Measurements from ENCODE around the gene RTKN2. TPM values are rescaled to one million over a fixed set of nuclear protein-coding genes. Genes with fewer than 3 reads are reported as not detected.
"Not testable (repeated sequence)": the region's sequence is repeated elsewhere in the genome, so short reads cannot be mapped to it uniquely, and the experiment has no call there.

Gene RTKN2
- total and polyA plus RNA-seq, 10 donors: 0.26 to 5.7 (median 1.6) TPM

DNA sequence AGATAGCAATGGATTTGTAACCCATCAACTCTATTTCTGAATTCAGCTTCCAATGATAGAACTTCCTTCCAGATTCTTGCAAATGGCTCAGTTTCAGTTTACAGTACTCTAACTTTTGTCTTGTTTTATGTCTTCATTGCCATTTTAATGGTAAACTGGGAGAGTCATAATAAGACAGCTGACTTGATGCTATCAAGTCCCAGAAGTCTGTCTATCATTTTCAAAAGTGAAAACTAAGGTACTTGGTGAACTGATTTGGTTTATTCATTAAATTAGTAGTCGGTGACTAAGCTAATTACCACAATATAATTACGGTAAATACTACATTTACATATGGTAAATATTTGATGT lies 25.0 kb downstream of the RTKN2 start:
- Histone ChIP-seq H3K27ac (peak overlapping the region; percentile 6 to 87 (median 80)), H3K9me3 (no peaks in the 10 kb centered on the region), H3K27me3 (replicated peaks in 1 of 7) (no peaks in the 10 kb centered on the region), H3K4me1 (peaks cover 0 to 66% (median 35%) of the 10 kb centered on the region in 6 donors), H3K36me3 (no peaks in the 10 kb centered on the region), H3K4me3 (peak overlapping the region in 4 of 8 donors; percentile 7 to 50 (median 19))
- WGBS, 5 donors: 63 to 81% (median 70%) methylated on average over 2 of the region's 2 CpGs
- TF ChIP-seq POLR2AphosphoS5 (IDR thresholded peaks at IDR 0.05) (no peak), POLR2A (IDR thresholded peaks at IDR 0.05) (no peak)
- TF ChIP-seq, protein P1, sequence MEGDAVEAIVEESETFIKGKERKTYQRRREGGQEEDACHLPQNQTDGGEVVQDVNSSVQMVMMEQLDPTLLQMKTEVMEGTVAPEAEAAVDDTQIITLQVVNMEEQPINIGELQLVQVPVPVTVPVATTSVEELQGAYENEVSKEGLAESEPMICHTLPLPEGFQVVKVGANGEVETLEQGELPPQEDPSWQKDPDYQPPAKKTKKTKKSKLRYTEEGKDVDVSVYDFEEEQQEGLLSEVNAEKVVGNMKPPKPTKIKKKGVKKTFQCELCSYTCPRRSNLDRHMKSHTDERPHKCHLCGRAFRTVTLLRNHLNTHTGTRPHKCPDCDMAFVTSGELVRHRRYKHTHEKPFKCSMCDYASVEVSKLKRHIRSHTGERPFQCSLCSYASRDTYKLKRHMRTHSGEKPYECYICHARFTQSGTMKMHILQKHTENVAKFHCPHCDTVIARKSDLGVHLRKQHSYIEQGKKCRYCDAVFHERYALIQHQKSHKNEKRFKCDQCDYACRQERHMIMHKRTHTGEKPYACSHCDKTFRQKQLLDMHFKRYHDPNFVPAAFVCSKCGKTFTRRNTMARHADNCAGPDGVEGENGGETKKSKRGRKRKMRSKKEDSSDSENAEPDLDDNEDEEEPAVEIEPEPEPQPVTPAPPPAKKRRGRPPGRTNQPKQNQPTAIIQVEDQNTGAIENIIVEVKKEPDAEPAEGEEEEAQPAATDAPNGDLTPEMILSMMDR (IDR thresholded peaks at IDR 0.05 in 8 of 11, conservative IDR thresholded peaks at IDR 0.05 in 3 of 11): no peak
- intact Hi-C loops (cut with DNase I; ENCODE audit: low total_unique reads): loop anchor here (10.0 kb wide), 1 partner anchor 349 kb away; no protein-coding TSS in a partner anchor
- DNase-seq: no peak

DNA sequence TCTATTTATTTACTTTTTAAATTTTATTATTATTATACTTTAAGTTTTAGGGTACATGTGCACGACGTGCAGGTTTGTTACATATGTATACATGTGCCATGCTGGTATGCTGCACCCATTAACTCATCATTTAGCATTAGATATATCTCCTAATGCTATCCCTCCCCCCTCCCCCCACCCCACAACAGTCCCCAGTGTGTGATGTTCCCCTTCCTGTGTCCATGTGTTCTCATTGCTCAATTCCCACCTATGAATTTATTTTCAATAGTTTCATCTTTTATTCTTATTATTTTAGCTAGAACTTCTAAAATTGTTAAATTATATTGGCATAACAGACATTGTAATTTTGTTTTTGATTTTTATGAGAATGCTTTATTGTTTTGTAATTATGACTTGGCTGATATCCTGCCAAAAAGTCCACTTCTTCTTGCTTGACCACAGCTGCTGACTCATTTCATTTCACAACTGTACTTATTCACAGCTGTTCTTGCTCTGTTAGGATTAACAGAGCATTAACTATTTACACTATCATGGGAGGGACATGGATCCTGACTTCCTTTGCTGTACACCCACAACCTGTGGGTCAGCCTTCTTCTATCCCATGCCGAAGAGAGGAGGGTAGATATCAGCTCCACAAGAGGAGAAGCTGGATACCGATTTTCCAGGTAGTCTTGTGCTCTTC lies 25.5 kb downstream of the RTKN2 start:
- H3K4me3 ChIP-seq: peak overlapping the region in 4 of 8 donors; percentile 7 to 50 (median 19)

DNA sequence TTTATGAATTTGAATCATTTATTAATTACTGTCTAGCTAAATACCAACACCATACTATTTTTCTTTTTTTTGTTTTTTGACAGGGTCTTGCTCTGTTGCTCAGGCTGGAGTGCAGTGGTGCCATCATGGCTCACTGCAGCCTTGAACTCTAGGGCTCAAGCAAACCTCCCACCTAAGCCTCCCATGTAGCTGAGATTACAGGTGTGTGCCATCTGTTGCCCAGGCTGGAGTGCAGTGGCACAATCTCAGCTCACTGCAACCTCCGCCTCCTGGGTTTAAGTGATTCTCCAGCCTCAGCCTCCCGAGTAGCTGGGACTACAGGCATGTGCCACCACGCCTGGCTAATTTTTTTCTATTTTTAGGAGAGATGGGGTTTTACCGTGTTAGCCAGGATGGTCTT lies 27.1 kb downstream of the RTKN2 start:
- not testable (repeated sequence) for H3K27me3 ChIP-seq (replicated peaks in 1 of 7); H3K4me3 ChIP-seq; DNase-seq; H3K9me3 ChIP-seq; H3K36me3 ChIP-seq
- H3K4me1 ChIP-seq: peaks cover 0 to 66% (median 35%) of the 10 kb centered on the region in 6 donors
- intact Hi-C loops (cut with DNase I; ENCODE audit: low total_unique reads): loop anchor here (10.0 kb wide), 1 partner anchor 347 kb away; no protein-coding TSS in a partner anchor
- peak overlapping the region in 3 of 8 donors; percentile 25 to 87 (median 83) for H3K27ac ChIP-seq
- 73 to 93% (median 89%) methylated on average over 4 of the region's 4 CpGs for WGBS, 5 donors

More for the DNA sequence above, 25.5 kb downstream of the RTKN2 start:
- TF ChIP-seq POLR2AphosphoS5 (IDR thresholded peaks at IDR 0.05): peak in 1 of 3 donors; percentile 67
- 51 to 63% (median 58%) methylated on average over 4 of the region's 4 CpGs for WGBS, 5 donors
- intact Hi-C loops (cut with DNase I; ENCODE audit: low total_unique reads): loop anchor here (10.0 kb wide), 1 partner anchor 348 kb away; no protein-coding TSS in a partner anchor
- not testable (repeated sequence) for H3K36me3 ChIP-seq; H3K9me3 ChIP-seq; DNase-seq; H3K27me3 ChIP-seq (replicated peaks in 1 of 7)
- peaks cover 0 to 66% (median 35%) of the 10 kb centered on the region in 6 donors for H3K4me1 ChIP-seq
- peak overlapping the region; percentile 6 to 87 (median 80) for H3K27ac ChIP-seq

DNA sequence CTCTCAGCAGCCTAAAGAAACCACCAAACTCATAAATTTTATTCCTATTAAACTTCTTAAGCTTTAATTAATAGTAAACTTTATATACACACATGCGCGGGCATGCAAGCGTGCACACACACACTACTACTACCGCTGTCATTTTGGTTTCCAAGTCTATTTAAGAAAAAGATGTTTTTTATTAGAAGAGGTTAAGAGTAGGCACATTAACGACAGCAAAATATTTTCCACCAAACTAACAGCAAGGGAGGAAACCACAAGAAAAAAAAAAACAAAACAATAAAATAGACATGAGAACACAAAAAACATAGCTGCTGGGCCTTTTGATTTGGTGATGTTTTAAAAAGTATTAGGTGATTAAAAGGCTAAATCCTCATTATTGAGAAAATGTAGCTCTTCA lies 28.6 kb downstream of the RTKN2 start:
- peak overlapping the region in 4 of 8 donors; percentile 3 to 21 (median 8) for H3K27ac ChIP-seq
- no peak for DNase-seq
- WGBS, 5 donors: 46 to 68% (median 56%) methylated on average over 5 of the region's 5 CpGs
- H3K4me3 ChIP-seq: no peak overlapping the region
- H3K36me3 ChIP-seq: no peaks in the 10 kb centered on the region
- no peak for TF ChIP-seq POLR2AphosphoS5 (IDR thresholded peaks at IDR 0.05)
- TF ChIP-seq POLR2A (IDR thresholded peaks at IDR 0.05): no peak
- TF ChIP-seq, protein P1 (IDR thresholded peaks at IDR 0.05 in 8 of 11, conservative IDR thresholded peaks at IDR 0.05 in 3 of 11): no peak
- no peaks in the 10 kb centered on the region for H3K9me3 ChIP-seq
- no peaks in the 10 kb centered on the region for H3K27me3 ChIP-seq (replicated peaks in 1 of 7)
- H3K4me1 ChIP-seq: peaks cover 0 to 60% (median 30%) of the 10 kb centered on the region in 6 donors
- intact Hi-C loops (cut with DNase I; ENCODE audit: low total_unique reads): loop anchor here (10.0 kb wide), 1 partner anchor 345 kb away; no protein-coding TSS in a partner anchor

DNA sequence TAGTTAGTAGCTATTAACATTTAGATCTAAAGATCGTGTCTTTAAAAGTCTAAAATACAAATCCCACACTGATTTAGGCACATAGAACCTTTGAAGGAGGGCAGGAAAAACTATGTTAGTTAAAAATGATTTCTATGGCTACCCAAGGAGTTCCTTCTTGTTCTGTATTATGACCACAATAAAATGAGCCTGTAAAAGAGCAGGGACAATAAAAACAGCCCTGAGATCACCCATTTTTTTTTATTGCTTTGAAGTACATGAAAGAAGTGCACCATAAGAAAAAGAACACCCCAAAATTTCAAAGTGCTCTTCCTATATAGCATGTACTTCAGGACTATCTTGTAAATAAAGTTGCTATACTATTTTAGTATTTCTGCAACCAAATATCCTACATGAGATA lies 29.8 kb downstream of the RTKN2 start:
- DNase-seq: no peak
- WGBS, 5 donors: 82 to 94% (median 92%) methylated on average over 1 of the region's 1 CpG
- no peaks in the 10 kb centered on the region for H3K27me3 ChIP-seq (replicated peaks in 1 of 7)
- no peak for TF ChIP-seq POLR2AphosphoS5 (IDR thresholded peaks at IDR 0.05)
- no peak for TF ChIP-seq POLR2A (IDR thresholded peaks at IDR 0.05)
- TF ChIP-seq, protein P1 (IDR thresholded peaks at IDR 0.05 in 8 of 11, conservative IDR thresholded peaks at IDR 0.05 in 3 of 11): no peak
- H3K9me3 ChIP-seq: no peaks in the 10 kb centered on the region
- H3K4me1 ChIP-seq: peaks cover 0 to 53% (median 21%) of the 10 kb centered on the region in 6 donors
- intact Hi-C loops (cut with DNase I; ENCODE audit: low total_unique reads): no loop called here
- no peaks in the 10 kb centered on the region for H3K36me3 ChIP-seq
- no peak overlapping the region for H3K4me3 ChIP-seq
- H3K27ac ChIP-seq: no peak overlapping the region
